Measurements from ENCODE around the gene CHIC1.
"Not testable (repeated sequence)": the region's sequence is repeated elsewhere in the genome, so short reads cannot be mapped to it uniquely, and the experiment has no call there.

The CHIC1 gene

GRCh38 chrX:73647632-73648322 is 84.8 kb downstream of the CHIC1 start:
- DNase-seq (ENCODE audit: extremely low read depth, low read depth) = no peak
- H3K4me3 ChIP-seq (replicated peaks; ENCODE audit: low read depth, low read length) = no peak overlapping the region
- no peak for TF ChIP-seq CTCF (IDR thresholded peaks at IDR 0.05; ENCODE audit: low read depth, low read length, missing control alignments)

GRCh38 chrX:73661322-73661721 is 98.3 kb downstream of the CHIC1 start:
- H3K4me3 ChIP-seq (replicated peaks; ENCODE audit: low read depth, low read length); DNase-seq (ENCODE audit: extremely low read depth, low read depth): not testable (repeated sequence)

GRCh38 chrX:73668779-73669178 is 105.8 kb downstream of the CHIC1 start:
- no peak overlapping the region for H3K4me3 ChIP-seq (replicated peaks; ENCODE audit: low read depth, low read length)
- no peak for TF ChIP-seq CTCF (IDR thresholded peaks at IDR 0.05; ENCODE audit: low read depth, low read length, missing control alignments)
- no peak for DNase-seq (ENCODE audit: extremely low read depth, low read depth)

- TF ChIP-seq CTCF (IDR thresholded peaks at IDR 0.05; ENCODE audit: low read depth, low read length, missing control alignments) = no peak
- DNase-seq (ENCODE audit: extremely low read depth, low read depth) = no peak
- H3K4me3 ChIP-seq (replicated peaks; ENCODE audit: low read depth, low read length) = no peak overlapping the region
Measured at GRCh38 chrX:73681408-73681807, 118.4 kb downstream of the CHIC1 start.

GRCh38 chrX:73683236-73683859 is 120.4 kb downstream of the CHIC1 start:
- H3K4me3 ChIP-seq (replicated peaks; ENCODE audit: low read depth, low read length) = no peak overlapping the region
- no peak for TF ChIP-seq CTCF (IDR thresholded peaks at IDR 0.05; ENCODE audit: low read depth, low read length, missing control alignments)
- no peak for DNase-seq (ENCODE audit: extremely low read depth, low read depth)

GRCh38 chrX:73707014-73707413 is 144.0 kb downstream of the CHIC1 start:
- not testable (repeated sequence) for DNase-seq (ENCODE audit: extremely low read depth, low read depth); H3K4me3 ChIP-seq (replicated peaks; ENCODE audit: low read depth, low read length)

GRCh38 chrX:73728602-73729001 is 165.6 kb downstream of the CHIC1 start:
- no peak for DNase-seq (ENCODE audit: extremely low read depth, low read depth)
- no peak for TF ChIP-seq CTCF (IDR thresholded peaks at IDR 0.05; ENCODE audit: low read depth, low read length, missing control alignments)
- no peak overlapping the region for H3K4me3 ChIP-seq (replicated peaks; ENCODE audit: low read depth, low read length)
